HG03521 (cell line): Measurements from ENCODE around the gene OR2H2.

Source experiments
- ATAC-seq: cut with Tn5 transposase; IDR thresholded peaks from one replicate; pipeline ENCODE4 v1.9.1; 2021; ENCODE audit warnings: mild to moderate bottlenecking, moderate library complexity; ENCODE audit not compliant: unreplicated experiment

Gene OR2H2

GRCh38 chr6:29590218-29590808 lies 5.4 kb downstream of the OR2H2 start:
- ATAC-seq, result no peak

- ATAC-seq, result no peak
Observed at GRCh38 chr6:29591677-29592076, 6.8 kb downstream of the OR2H2 start.

- no peak for ATAC-seq
Observed at GRCh38 chr6:29593199-29593855, 8.4 kb downstream of the OR2H2 start.

GRCh38 chr6:29596381-29596900 lies 11.5 kb downstream of the OR2H2 start:
- no peak for ATAC-seq

DNA sequence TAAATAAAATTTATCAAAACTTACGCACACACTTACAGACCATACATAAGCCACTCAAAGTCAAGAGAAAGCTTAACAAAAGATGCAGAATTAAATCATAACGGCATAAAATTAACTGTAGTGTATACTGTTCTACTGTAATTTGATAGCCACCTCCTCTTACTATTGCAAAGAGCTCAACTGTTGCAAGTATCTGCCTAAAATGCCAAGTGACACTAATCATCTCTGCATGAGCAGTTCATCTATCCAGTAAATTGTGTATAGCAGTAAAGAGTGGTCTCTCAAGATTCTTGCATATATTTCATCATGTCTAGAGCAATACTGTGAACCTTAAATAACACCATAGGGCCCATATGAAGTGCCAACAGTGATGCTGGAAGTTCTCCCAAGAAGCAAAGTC lies 12.3 kb downstream of the OR2H2 start:
- no peak for ATAC-seq

DNA sequence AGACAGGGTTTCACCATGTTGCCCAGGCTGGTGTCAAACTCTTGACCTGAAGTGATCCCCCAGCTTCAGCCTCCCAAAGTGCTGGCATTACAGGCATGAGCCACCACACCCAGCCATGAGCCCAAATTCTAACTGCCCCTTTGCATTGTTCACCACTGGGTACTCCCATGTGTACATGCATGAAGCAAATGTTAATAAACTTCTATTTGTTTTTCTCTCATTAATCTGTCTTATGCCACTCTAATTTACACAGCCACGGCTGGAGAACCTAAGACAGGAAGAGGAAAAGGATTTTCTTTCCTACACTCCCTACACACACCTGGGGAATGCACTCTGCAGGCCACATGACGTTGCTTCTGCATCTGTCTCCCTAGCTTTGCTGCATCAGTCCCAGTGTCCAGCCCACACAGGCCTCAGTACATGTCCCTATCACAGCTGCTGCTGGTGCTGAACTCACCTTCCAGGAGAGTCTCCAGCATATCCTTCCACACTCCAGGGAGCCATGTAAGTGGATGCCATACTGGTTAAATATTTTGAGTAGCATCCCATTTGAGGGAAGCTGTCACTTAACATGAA lies 13.3 kb downstream of the OR2H2 start:
- ATAC-seq, result no peak

- ATAC-seq, result no peak
Observed at GRCh38 chr6:29602564-29603361, 17.8 kb downstream of the OR2H2 start.

DNA sequence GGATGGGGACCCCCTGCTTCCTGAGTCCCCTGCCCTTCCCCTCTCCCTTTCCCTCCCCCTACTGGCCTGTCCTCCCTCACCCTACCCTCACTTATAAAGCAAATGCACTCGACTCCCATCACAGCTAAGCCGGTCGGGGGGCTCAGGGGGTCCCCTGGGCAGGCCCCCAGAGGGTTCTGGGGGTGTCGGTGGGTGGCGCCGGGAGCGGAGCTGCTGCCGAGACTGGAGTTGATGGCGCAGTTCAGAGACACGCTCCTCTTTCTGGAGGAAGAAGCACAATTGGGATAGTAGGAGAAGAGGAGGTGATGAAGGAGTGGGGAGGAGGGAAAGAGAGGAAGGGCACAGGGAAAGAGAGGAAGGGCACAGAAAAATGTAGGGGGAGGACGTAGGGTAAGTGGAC lies 18.5 kb downstream of the OR2H2 start:
- no peak for ATAC-seq

GRCh38 chr6:29603930-29604329 lies 19.0 kb downstream of the OR2H2 start:
- no peak for ATAC-seq

DNA sequence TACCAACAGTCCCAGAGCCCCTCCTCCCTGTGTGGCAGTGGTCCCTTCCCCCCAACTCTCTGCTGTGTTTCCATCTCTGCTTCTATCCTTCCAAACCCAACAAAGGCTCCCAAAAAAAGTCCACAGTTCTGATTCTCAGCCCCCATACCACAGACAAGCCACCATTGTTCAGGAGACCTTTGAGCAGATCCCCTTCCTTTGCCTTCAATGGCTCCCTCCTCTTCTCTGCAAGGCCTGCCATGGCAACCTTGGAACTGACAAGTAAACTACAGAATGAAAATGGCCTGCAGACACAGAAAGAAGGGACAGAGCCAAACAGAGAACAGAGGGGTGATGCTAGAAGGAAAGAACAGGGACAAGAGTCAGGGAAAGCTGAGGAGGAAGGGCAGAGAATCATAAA lies 23.2 kb downstream of the OR2H2 start:
- no peak for ATAC-seq

GRCh38 chr6:29610540-29610939 lies 25.6 kb downstream of the OR2H2 start:
- no peak for ATAC-seq

DNA sequence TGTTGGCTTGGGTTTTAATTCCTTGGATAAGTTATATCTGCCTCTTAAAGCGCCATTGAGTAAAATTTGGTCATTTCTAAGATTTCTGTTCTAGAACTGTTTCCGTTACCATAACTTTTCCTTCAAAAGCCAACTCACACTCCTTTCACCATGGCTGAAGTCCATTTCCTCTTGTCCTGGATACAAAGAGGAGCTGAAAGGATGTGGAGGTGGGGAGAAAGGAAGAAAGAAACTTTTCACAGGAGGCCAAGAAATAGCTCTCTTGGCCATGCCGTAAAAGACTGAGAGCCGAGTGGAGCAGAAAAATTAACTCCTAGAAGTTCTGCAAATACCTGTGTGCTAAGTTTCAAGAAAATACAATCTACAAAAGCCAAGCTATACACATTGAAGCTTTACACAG lies 26.5 kb downstream of the OR2H2 start:
- ATAC-seq, result no peak

DNA sequence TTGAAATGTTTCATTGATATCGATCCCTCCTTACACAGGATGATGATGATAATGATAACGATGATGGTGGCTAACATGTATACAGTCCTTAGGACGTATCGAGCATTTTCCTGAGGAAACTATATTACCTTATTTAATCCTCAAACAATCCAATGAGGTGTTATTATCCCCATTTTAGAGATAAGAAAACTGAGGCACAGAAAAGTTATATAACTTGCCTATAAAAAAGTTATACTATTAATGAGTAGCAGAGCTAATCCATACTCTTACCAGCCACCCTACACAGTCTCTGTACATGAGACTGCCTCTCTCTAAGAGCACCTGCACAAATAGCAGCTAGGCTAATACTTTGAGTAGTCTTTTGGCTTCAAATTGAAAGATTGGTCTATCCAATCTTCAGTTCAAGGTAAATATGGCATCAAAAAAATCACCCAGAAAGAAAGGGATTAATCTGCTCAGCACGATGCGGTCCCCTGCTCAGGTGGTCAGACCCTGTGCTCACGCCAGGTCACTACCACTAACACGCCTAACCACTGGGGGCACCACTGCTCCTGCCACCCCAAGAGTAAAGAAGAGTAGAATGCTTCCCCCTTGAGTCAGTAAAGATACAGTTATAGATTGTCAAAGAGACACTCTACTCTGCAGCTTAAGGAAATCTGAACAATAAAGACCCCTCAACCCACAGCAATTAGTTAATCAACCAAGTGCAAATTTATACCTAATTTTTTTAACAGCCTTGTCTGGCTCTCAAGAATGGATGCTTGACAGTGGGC lies 33.0 kb downstream of the OR2H2 start:
- ATAC-seq, result no peak

DNA sequence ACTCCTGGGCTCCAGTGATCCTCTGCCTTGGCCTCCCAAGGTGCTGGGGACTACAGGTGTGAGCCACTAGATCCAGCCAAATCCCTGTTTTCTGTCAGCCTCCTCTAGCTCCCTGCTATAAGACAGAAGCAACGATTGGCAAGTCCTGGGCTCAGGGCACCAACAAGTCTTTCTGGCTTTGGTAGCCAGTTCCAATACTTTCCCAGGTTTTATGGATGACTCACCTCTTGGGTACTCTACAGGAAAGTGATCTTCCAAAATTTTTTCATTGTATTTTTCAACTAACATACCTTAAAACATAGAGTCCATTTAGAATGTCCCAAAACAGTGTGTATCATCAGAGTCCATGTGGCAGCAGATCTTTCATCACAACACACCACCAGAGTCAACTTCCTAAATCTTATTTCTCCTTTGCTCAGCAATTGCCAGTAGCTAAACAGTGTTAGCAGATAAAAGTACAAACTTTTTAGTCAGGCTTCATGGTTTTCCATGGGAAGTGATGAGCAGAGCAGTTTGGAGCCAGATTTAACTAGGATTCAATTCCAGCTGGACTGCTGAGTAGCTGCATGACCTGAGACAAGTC lies 34.7 kb downstream of the OR2H2 start:
- ATAC-seq, result no peak

DNA sequence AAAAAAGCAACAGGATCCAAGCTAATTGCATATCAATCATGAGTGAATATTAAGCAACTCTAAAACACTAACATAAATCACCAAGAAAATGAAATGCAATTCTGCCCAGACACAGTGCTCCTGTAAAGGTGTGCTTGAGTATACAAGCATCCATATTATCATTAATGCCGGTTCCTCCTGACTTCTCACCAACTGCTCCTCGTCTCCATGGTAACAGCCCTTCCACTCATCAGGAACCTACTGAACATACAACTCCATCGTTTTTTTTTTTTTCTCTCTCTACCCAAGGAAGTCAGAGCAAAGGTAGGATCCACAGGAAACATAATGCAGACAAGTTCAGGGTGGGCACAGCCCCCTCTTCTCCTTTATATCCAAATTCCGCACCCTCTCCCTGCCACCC lies 35.7 kb downstream of the OR2H2 start:
- no peak for ATAC-seq

DNA sequence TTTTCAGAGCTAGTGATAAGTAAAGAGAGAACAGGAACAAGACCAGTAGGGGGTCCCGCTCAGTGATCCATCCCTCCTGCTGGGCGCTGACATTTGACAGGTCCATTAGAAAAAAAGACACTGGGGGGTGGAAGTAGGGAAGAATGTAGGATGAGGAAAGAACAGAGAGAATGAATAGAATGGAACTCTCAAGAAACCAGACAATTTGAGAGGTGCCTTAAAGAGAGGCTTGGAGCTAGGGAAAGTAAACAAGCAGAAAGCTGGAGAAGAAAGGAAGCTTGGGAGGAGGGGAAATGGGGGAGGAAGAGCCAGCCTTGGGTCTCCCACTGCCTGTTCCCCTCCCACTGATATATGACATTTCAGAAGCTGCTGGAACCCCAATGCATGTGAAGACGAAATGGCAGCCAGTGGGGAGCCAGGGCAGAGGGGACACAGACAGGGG lies 39.6 kb downstream of the OR2H2 start:
- ATAC-seq, result no peak

- no peak for ATAC-seq
Observed at GRCh38 chr6:29625337-29625930, 40.5 kb downstream of the OR2H2 start.

DNA sequence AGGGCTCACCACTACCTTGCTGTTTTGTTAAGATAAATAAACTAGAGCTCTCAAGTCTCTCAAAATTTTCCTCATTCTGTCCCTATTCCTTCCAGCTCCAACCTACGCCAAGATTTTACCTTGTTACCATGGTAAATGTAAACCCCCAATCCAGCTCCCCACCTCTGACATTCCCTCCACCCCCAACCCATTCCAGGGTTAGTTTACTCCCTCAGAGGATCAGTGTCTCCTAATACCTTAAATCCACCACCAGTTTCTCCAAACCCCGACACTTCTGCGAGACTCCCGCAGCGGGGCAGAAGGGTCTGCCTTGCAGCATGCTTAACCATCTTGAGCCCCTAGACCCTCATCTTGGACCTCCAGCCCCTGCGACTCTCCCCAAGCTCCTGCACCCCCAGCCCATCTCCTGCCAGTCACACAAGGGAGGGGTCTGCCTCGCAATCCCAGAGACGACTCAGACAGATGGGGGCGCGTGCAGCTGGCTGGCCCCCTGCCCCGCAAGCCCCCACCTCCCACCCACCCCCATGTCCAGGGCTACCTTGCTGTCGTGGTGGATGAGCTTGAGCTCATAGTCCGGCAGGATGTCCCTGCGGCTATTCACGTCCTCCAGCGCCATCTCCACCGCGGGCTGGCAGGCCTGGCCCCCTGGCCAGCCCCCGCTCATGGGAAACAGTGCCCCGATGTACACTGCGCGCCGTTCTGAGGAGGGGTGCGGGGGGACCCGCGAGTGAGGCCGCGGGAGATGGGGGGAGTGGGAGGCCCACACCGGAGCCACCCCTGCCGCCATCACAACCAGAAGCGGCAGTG lies 42.2 kb downstream of the OR2H2 start:
- no peak for ATAC-seq

DNA sequence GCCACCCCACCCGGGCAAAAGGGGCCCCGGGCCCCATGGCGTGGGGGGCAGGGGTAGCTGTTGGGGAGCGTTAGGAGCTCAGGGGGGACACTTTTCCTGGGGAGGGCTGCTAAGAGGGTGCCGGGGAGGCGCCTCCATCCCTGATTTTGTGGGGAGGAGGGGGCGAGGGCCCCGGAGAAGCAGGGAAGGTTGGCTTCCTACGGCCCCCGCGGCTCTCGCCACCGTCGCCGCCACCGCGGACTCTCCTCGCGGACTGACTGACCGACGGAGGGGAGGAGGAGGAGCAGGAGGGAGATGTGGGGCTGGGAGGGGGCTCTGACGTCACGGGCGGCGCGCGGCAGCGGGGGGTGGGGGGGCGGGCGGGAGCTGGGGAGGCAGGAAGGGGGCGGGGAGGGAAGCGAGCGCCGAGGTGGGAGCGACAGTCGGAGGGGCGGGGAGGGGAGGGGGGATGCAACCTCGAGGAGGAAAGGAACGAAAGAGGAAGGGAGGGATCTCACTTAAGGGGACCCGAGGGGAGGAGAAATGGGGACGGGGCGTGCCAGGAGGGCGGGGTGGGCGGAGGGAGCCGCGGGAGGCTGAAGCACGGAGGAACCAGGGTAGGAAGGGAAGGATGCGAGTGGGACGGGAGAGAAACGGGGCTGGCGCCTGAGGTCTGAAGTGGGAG lies 43.0 kb downstream of the OR2H2 start:
- ATAC-seq, result no peak
